Body of pancreas (tissue), 4 donors: ENCODE results near the gene ENPP6. TPM values are rescaled to one million over a fixed set of nuclear protein-coding genes. Genes with fewer than 3 reads are reported as not detected.

Source experiments
- ATAC-seq: fragments of 150-250 bp; one replicate; pipeline ENCODE4 v1.9.1; 2016
- DNase-seq, 4 donors: peaks; one replicate each; pipeline ENCODE4 v3.0.0-alpha.2; 2019
- H3K27ac ChIP-seq, 4 donors: fragments of 200-600 bp; sonication (generic); 1 replicate in 3 of 4; 2 replicates in 1 of 4; pipeline versions ENCODE4 v1.5.1 to v1.6.1; 2016 to 2019; ENCODE audit warnings: mild to moderate bottlenecking in 1 of 4, mixed read lengths in 1 of 4, moderate library complexity in 1 of 4
- H3K27me3 ChIP-seq, 2 donors: fragments of 200-600 bp; sonication (generic); one replicate each; pipeline ENCODE4 v1.6.0; 2016; ENCODE audit warnings: mild to moderate bottlenecking in 1 of 2
- H3K36me3 ChIP-seq, 2 donors: fragments of 200-600 bp; sonication (generic); replicated peaks in 1 of 2; 2 replicates each; pipeline ENCODE4 v1.5.1; 2016; ENCODE audit warnings: low read depth in 2 of 2; ENCODE audit not compliant: insufficient read depth in 1 of 2
- H3K4me1 ChIP-seq: fragments of 200-600 bp; sonication (generic); one replicate; pipeline ENCODE4 v1.6.0; 2016
- H3K4me3 ChIP-seq, 2 donors: fragments of 200-600 bp; sonication (generic); 1 replicate in 1 of 2; 2 replicates in 1 of 2; pipeline ENCODE4 v1.5.1; 2016 to 2019
- H3K9me3 ChIP-seq, 3 donors: fragments of 200-600 bp; sonication (generic); 1 replicate in 2 of 3; 2 replicates in 1 of 3; pipeline ENCODE4 v1.5.1; 2016
- POLR2A ChIP-seq, 3 donors: fragments of 450-650 bp; IDR thresholded peaks; one replicate each; pipeline ENCODE4 v1.6.1; 2016; ENCODE audit warnings: antibody characterized with exemption in 3 of 3, mild to moderate bottlenecking in 2 of 3
- WGBS, 2 donors: methylation state at CpG; one replicate each; pipeline ENCODE4 v1.1.5; 2017; 5-methylcytosine and 5-hydroxymethylcytosine counted together
- intact Hi-C: fragments of 100-400 bp; cut with DNase I; formaldehyde crosslinking; loops from one replicate; pipeline ENCODE4 v1.15.1; 2023
- total RNA-seq, 2 donors: library from RNA; depleted of rRNA; stranded (reverse); fragments of >200 nt; gene quantifications; one replicate each; pipeline ENCODE4 v1.1.0, GENCODE V29; 2016
- TF ChIP-seq, protein P1 (sequence below), 7 experiments: fragments of 450-650 bp in 4 of 7; fragments of 200-600 bp in 3 of 7; sonication (generic) in 3 of 7; IDR thresholded peaks; one replicate each; pipeline ENCODE4 v1.5.1; 2016 to 2019; ENCODE audit warnings: antibody characterized with exemption in 7 of 7

Gene ENPP6
- total RNA-seq, 2 donors from 2014 or later, result not detected

- 58 to 86% methylated on average over 26 of the region's 26 CpGs for WGBS, 2 donors
- TF ChIP-seq, protein P1, sequence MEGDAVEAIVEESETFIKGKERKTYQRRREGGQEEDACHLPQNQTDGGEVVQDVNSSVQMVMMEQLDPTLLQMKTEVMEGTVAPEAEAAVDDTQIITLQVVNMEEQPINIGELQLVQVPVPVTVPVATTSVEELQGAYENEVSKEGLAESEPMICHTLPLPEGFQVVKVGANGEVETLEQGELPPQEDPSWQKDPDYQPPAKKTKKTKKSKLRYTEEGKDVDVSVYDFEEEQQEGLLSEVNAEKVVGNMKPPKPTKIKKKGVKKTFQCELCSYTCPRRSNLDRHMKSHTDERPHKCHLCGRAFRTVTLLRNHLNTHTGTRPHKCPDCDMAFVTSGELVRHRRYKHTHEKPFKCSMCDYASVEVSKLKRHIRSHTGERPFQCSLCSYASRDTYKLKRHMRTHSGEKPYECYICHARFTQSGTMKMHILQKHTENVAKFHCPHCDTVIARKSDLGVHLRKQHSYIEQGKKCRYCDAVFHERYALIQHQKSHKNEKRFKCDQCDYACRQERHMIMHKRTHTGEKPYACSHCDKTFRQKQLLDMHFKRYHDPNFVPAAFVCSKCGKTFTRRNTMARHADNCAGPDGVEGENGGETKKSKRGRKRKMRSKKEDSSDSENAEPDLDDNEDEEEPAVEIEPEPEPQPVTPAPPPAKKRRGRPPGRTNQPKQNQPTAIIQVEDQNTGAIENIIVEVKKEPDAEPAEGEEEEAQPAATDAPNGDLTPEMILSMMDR (IDR thresholded peaks at IDR 0.05), result no peak
- no peak for TF ChIP-seq POLR2A (IDR thresholded peaks at IDR 0.05)
- ATAC-seq (no peak), DNase-seq (peak in 2 of 4 donors; percentile 20 to 22)
- Histone ChIP-seq H3K4me1 (peaks cover 6% of the 10 kb centered on the region), H3K9me3 (no peaks in the 10 kb centered on the region), H3K4me3 (no peak overlapping the region), H3K36me3 (no peaks in the 10 kb centered on the region), H3K27me3 (no peaks in the 10 kb centered on the region), H3K27ac (no peak overlapping the region)
- intact Hi-C loops, result no loop called here
Observed at GRCh38 chr4:184097241-184097605, 120.5 kb downstream of the ENPP6 start.

GRCh38 chr4:184096561-184097240, 121.0 kb downstream of the ENPP6 start:
- intact Hi-C loops, result no loop called here
- Histone ChIP-seq H3K9me3 (no peaks in the 10 kb centered on the region), H3K4me3 (no peak overlapping the region), H3K36me3 (no peaks in the 10 kb centered on the region), H3K27ac (no peak overlapping the region), H3K27me3 (no peaks in the 10 kb centered on the region), H3K4me1 (peaks cover 6% of the 10 kb centered on the region)
- DNase-seq (no peak), ATAC-seq (no peak)
- no peak for TF ChIP-seq POLR2A (IDR thresholded peaks at IDR 0.05)
- TF ChIP-seq, protein P1 (IDR thresholded peaks at IDR 0.05), result no peak
- WGBS, 2 donors, result 67 to 68% methylated on average over 13 of the region's 13 CpGs

GRCh38 chr4:184094532-184095159, 123.0 kb downstream of the ENPP6 start:
- no peaks in the 10 kb centered on the region for H3K36me3 ChIP-seq
- H3K4me1 ChIP-seq, result no peaks in the 10 kb centered on the region
- intact Hi-C loops, result no loop called here
- no peak overlapping the region for H3K27ac ChIP-seq
- no peak for DNase-seq
- no peak overlapping the region for H3K4me3 ChIP-seq
- no peak for ATAC-seq
- no peaks in the 10 kb centered on the region for H3K9me3 ChIP-seq
- H3K27me3 ChIP-seq, result no peaks in the 10 kb centered on the region
- WGBS, 2 donors, result 71 to 77% methylated on average over 8 of the region's 8 CpGs
- TF ChIP-seq, protein P1 (IDR thresholded peaks at IDR 0.05), result no peak
- no peak for TF ChIP-seq POLR2A (IDR thresholded peaks at IDR 0.05)

DNA sequence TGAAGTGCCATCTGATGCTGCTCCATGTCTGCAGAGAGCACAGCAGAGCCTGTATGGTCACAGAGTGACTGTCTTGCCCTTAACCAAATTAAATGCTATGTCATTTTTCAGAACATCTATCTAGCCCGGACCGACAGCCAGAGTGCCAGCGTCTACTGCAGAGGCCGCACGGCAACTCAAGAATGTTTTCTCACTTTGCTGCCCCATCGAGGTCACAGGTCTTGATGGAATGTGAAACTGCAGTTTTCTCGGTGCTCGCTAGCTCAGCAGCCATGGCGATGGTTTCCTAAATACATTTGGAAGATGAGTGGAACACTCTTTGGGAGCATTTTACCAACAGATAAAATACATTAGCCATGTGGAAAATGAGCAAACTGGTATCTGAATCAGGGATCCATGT, 125.7 kb downstream of the ENPP6 start:
- H3K4me3 ChIP-seq, result no peak overlapping the region
- H3K36me3 ChIP-seq, result no peaks in the 10 kb centered on the region
- DNase-seq, result no peak
- WGBS, 2 donors, result 83% methylated on average over 9 of the region's 9 CpGs
- no peaks in the 10 kb centered on the region for H3K4me1 ChIP-seq
- no peaks in the 10 kb centered on the region for H3K27me3 ChIP-seq
- no peak overlapping the region for H3K27ac ChIP-seq
- ATAC-seq, result no peak
- intact Hi-C loops, result no loop called here
- TF ChIP-seq, protein P1 (IDR thresholded peaks at IDR 0.05), result no peak
- H3K9me3 ChIP-seq, result no peaks in the 10 kb centered on the region

DNA sequence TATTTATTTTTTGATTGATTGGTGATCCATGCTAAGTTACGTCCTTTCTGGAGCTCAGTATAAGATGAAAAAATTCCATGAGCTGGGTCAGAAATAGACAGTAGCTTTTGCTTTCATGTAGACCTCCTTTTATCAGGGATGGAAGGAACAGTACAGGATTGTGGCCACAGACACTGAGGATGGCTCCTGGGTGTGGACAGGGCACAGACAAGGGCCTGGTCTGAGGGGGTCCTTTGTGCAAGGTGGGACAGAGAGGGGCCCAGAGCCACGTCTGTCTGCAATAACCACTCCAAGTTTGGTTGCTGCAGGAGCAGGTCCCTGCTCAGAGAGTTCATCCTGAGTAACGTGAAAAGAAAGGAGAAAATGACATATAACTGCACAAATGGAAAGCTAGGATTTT, 127.1 kb downstream of the ENPP6 start:
- Histone ChIP-seq H3K27ac (no peak overlapping the region), H3K27me3 (no peaks in the 10 kb centered on the region), H3K4me1 (no peaks in the 10 kb centered on the region), H3K9me3 (no peaks in the 10 kb centered on the region), H3K36me3 (no peaks in the 10 kb centered on the region), H3K4me3 (no peak overlapping the region)
- intact Hi-C loops, result no loop called here
- no peak for DNase-seq
- 65 to 73% methylated on average over 3 of the region's 3 CpGs for WGBS, 2 donors
- TF ChIP-seq, protein P1 (IDR thresholded peaks at IDR 0.05), result no peak
- no peak for TF ChIP-seq POLR2A (IDR thresholded peaks at IDR 0.05)
- no peak for ATAC-seq
